ENCODE results near the gene UGT1A7. TPM values are rescaled to one million over a fixed set of nuclear protein-coding genes. Genes with fewer than 3 reads are reported as not detected.
"Not testable (repeated sequence)": the region's sequence is repeated elsewhere in the genome, so short reads cannot be mapped to it uniquely, and the experiment has no call there.

The UGT1A7 gene
- polyA plus RNA-seq (2013, experiment 1 of 2; ENCODE audit: insufficient read length): not detected
- not detected for polyA plus RNA-seq (2013, experiment 2 of 2; ENCODE audit: insufficient read length)

DNA sequence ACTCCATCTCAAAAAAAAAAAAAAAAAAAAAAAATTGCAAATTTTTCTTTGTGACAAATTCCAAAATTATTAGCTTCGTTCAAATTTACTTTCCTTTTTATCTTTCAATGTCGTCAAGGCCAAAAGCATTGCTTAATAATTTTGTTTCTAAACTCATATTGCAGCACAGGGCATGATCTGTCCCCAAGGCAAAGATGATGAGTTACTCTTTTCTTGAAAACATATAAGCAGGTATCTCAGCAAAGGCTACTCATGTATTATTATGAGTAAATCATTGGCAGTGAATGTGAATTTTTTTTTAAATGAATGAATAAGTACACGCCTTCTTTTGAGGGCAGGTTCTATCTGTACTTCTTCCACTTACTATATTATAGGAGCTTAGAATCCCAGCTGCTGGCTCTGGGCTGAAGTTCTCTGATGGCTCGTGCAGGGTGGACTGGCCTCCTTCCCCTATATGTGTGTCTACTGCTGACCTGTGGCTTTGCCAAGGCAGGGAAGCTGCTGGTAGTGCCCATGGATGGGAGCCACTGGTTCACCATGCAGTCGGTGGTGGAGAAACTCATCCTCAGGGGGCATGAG, at the start of gene UGT1A7:
Gene UGT1A7, plus strand, starts transcription at position 381 of the 579 bp plus-strand sequence. Its CDS starts 37 bp downstream, at position 418.
- no peak for DNase-seq

DNA sequence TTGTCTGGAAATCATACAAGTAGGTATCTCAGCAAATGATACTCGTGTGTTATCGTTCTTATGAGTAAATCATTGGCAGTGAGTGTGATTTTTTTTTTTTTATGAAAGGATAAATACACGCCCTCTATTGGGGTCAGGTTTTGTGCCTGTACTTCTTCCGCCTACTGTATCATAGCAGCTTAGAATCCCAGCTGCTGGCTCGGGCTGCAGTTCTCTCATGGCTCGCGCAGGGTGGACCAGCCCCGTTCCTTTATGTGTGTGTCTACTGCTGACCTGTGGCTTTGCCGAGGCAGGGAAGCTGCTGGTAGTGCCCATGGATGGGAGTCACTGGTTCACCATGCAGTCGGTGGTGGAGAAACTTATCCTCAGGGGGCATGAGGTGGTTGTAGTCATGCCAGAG, 45.4 kb upstream of the UGT1A7 start, which contains the start of gene UGT1A10:
Gene UGT1A10, plus strand, starts transcription at position 143 of the 400 bp plus-strand sequence. Its CDS starts 75 bp downstream, at position 218.
- DNase-seq: not testable (repeated sequence)

DNA sequence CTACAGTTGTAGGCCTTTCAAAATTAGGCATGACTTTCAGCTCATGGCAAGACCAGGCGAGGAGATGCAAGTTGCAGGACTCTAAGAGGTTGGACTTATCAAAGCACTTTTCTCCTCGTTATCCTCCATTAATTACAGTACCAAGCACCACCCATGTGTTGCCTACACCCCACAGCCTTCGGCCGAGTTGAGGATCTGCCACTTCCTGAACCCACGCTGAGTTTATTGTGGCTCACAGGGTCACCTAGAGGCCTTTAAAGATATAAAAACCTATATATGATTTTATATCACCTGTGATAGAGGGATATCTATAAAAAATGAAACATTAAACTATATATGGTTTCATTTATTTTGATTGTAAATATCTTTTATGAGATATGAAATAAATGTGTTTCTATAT, 42.9 kb upstream of the UGT1A7 start:
- no peak for DNase-seq

DNA sequence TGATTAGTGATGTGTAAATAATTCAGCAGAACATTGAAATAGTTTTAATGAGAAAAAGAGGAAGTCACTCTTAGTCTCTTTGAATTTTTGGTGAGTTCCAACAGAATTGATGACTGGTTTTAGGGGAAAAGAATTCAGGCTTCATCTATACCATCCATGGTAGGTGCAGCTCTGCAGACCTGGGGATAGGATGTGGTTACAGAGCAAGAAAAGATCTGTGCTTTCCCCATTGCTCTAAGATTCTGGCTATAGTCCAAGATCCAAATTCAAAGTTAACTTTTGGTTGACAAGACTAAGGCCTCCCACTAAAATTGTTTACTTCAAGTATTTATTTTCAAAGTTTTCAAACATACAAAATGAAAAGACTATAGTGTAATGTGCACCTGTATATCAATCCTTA, 41.8 kb upstream of the UGT1A7 start:
- DNase-seq: no peak

DNA sequence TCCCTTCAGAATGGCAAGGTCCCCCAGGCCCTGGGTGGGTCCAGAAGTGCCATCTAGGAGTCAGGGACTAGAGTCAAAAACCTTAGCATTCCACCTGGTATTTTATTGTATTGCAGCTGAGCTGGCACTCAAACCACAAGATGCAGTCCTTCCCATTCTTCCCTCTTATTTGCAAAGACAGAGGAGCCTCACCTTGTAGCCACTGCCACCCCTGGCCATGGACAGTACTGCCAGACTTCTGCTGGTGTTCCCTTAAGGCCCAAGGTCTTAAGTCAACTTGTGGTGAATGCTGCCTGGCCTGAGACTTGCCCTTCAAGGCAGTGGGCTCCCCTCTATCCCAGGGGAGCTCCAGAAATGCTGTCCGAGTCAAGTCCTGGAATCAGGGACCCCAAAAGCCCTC, 38.6 kb upstream of the UGT1A7 start:
- no peak for DNase-seq

DNA sequence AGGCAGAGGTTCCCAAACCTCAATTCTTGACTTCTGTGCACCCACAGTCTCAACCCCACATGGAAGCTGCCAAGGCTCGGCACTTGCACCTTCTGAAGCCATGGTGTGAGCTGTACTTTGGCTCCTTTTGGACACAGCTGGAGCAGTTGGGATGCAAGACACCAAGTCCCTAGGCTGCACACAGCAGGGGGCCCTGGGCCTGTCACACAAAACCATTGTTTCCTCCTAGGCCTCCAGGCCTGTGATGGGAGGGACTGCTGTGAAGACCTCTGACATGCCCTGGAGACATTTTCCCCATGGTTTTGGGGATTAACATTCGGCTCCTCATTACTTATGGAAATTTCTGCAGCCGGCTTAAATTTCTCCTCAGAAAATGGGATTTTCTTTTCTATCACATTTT, 35.7 kb upstream of the UGT1A7 start:
- DNase-seq: not testable (repeated sequence)

DNA sequence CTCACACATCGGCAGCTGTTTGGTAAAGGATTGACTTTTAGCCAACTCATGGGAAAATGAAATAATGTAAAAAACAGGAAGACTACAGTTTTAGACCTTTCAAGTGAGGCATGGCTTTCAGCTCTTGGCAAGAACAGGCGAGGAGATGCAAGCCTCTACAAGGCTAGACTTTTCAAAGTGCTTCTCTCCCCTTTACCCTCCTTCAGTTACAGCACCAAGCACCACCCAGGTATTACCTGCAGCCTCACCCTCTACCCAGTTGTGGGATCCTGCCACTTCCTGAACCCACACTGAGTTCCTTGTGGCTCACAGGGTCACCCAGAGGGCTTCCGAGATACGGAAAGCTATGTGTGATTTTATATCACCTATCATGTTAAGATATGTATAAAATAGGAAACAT, 30.7 kb upstream of the UGT1A7 start:
- no peak for DNase-seq

DNA sequence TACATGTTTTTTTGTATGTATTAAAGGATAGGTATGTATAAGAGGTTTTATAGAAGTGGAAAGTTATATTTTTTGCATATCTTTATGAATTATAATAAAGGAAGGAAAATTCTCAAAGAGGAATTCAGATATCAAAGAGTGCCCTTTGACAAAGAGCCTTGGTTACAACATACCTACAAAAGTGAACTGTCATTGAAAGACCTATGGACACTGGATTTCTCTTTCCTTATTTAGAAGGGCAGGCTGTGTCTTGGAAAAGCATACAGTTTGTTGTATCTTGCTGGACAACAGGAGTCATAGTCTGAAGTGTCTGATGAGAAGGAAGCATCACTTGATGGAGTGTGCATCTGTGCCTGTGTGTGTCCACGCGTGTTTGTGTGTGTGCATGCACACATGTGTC, 30.3 kb upstream of the UGT1A7 start:
- DNase-seq: no peak

DNA sequence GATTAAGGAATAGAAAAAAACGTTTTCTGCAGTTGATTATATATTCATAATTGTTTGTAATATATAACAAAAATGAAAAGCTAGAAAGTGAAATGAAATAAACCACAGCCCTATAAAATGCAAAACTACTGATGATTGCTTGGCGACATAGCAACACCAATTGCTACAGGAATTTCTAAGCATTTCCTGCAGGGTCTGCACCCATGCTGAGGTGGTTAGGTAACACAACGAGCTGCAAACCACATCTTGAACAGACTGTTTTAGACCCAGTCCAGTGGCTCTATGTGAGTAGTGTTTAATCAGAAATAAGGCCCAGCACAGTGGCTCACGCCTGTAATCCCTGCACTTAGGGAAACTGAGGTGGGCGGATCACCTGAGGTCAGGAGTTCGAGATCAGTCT, 27.2 kb upstream of the UGT1A7 start:
- no peak for DNase-seq

DNA sequence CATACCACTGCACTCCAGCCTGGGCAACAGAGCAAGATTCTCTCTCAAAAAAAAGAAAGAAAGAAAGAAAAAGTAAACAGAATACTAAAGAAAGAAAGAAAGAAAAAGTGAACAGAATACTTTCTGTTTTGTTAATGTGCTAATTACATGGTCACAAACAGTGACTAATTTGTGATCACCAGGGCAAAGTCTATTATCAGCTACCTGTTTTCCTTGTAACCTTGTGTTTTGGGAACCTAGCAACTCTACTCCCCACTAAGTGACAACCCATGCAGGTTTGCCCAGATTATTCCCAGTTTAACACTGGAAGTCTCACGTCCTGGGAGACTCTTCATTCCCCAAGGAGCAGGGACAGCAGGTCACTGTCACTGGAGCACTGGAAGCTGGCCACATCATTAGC, 26.7 kb upstream of the UGT1A7 start:
- no peak for DNase-seq

DNA sequence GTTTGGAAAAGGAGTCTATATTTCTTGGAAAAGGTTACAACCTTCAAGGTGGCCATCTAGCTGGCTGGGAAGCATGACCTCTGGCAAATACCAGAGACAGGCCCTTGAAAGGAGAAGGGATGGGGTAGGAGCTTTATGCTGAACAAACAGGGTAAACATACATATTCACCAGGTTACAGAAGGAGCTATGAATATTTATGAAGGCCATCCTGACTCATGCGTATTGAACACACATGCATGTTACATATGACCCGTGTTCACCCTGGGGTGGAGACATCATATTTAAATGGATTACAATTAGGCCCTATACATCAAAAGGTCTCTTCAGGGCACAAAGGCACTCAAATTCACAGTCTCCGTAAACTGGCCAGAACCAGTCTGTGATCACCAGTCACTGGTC, 25.8 kb upstream of the UGT1A7 start:
- DNase-seq: not testable (repeated sequence)

DNA sequence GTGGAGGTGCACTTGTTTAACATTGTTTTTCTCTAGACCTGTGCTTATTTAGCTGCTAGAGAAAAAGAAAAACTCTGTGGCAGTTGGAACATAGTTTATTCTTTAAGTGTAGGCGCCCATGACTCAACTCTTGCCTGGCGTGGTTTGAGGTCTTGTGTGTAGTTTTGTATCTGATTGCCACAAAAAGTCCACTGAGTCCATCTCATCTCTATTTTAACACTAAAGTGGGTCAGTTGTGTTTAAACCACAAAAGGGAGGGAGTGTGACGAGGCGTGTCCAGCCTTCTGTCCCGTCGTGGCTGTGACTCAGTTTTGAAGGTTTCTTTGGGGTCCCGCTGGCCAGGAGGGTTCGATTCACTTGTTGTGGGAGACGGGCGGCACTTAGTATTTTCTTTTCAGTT, 25.3 kb upstream of the UGT1A7 start:
- no peak for DNase-seq

DNA sequence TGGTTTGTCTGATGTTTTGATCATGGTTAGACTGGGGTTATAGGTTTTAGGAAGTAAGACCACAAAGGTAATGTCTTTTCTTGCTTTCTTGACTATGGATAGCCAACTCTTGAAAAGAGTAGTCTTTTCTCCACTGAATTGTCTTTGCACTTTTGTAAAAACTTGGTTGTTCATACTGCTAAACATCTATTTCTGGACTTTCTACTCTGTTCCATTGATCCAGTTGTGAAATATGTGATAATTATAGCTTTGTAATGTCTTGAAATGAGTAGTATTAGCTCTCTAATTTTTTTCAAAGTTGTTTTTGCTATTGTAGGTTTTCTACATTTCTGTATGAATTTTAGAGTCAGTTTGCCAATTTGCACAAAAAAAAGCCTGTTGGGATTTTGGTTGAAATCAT, 23.1 kb upstream of the UGT1A7 start:
- DNase-seq: no peak

DNA sequence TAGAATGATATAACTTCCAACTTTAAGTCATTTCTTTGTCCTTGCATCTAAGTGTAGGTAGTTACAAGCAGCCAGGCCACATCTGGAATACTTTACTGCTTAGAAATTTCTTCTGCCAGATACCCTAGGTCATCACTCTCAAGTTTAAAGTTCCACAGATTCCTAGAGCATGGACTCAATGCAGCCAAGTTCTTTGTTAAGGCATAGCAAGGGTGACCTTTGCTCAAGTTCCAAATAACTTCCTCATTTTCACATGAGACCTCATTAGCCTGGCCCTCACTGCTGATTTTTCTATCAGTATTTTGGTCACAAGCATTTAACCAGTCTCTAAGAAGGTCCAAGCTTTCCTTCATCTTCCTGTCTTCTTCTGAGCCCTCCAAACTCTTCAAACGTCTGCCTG, 17.8 kb upstream of the UGT1A7 start:
- no peak for DNase-seq

DNA sequence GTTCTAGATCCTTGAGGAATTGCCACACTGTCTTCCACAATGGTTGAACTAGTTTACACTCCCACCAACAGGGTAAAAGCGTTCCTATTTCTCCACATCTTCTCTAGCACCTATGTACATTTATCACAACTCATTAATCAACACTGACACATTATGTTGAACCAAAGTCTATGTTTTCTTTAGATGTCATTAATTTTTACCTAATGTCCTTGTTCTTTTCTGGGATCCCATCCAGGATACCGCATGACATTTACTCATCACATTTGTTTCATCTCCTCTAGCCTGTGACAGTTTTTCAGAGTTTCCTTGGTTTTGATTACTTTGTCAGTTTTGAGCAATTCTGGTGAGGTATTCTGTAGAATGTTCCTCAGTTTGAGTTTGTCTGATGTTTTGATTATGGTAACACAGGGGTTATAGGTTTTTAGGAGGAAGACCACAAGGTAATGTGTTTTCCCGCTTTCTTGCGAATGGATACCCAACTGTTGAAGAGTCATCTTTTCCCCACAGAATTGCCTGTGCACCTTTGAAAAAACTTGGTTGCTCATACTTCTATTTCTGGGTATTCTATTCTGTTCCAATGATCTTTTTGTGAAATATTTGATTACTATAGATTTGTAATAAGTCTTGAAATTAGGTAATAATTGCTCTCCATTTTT, 13.0 kb upstream of the UGT1A7 start:
- DNase-seq: no peak

DNA sequence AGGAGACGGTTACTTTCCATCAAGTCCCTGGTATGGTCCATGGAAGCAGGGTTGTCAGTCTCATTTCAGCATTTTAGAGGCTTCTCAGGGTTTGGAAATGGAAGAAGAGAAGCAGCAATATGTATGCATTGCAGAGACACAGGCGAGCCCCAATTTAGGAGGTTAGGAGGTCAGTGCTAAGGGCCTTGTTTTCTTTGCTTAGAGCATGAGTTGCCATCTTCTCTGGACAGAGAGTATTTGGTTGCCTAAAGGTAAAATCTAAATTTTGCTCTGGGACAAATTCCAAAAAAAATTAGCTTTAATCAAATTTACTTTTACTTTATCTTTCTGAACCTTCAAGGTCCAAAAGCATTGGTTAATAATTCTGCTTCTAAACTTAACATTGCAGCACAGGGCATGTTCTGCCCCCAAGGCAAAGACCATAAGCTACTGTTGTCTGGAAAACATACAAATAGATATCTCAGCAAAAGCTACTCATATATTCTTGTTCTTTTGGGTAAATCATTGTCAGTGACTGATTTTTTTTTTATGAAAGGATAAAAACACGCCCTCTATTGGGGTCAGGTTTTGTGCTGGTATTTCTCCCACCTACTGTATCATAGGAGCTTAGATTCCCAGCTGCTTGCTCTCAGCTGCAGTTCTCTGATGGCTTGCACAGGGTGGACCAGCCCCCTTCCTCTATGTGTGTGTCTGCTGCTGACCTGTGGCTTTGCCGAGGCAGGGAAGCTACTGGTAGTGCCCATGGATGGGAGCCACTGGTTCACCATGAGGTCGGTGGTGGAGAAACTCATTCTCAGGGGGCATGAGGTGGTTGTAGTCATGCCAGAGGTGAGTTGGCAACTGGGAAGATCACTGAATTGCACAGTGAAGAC, 10.2 kb upstream of the UGT1A7 start, which contains the start of gene UGT1A9:
Gene UGT1A9, plus strand, starts transcription at position 609 of the 872 bp plus-strand sequence. Its CDS starts 37 bp downstream, at position 646.
- no peak for DNase-seq

DNA sequence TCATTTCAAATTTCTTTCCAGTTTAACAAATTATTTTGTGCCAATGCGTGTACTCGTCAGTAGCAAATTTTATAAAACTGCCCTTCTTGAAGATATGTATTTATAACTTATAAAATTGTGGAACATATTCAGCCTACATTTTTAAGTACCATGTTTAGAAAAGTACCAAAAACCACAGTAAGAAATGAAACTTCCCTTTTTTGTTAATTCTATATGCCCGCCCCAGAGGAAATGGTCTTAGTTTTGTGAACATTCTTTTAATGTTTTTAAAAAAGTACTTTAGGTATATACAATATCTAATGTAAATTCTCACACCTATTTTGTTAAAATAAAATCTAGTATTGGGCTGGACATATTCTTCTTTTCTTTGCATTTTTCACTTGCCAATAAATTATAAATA, 8.8 kb upstream of the UGT1A7 start:
- no peak for DNase-seq

DNA sequence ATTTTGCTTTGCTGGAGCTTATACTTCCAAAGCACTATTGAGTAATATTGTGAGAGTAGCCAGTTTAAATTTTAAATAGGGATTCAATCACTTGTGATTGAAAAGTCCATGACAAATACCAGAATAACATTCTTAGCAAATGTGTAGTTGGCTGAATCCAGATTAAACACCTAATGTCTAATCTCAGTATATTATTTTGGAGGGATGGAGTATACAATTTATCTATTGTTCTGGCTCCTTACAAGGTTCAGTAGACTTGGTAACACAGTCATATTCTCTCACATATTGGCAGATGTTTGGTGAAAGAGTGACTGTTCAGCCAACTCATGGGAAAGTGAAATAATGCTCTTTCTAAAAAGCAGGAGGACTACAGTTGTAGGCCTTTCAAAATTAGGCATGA, 7.8 kb upstream of the UGT1A7 start:
- DNase-seq: no peak

DNA sequence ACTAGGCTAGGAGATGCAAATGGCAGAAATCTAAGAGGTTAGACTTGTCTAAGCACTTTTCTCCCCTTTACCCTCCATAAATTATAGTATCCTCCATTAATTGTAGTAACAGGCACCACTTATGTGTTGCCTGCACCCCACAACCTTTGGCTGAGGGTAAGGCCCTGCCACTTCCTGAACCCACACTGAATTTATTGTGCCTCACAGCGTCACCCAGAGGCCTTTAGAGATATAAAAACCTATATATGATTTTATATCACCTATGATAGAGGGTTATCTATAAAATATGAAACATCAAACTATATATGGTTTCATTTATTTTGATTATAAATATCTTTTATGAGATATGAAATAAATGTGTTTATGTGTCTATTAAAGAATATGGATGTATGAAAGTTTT, 7.4 kb upstream of the UGT1A7 start:
- DNase-seq: no peak

DNA sequence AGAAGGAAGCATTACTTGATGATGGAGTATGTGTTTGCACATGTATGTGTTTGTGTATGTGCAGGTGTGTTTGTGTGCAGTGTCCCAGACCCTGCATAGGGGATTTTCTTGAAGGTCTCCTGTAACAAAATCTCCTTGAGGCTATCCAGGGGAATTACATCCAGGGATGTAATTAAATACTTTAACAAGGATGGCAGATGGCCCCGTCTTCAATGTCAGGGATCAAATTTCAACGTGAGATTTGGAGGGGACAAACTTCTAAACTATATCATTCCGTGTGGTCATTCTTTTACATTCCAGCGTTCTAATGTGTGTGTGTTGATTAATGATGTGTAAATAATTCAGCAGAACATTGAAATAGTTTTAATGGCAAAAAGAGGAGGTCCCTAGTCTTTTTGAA, 6.7 kb upstream of the UGT1A7 start:
- no peak for DNase-seq

DNA sequence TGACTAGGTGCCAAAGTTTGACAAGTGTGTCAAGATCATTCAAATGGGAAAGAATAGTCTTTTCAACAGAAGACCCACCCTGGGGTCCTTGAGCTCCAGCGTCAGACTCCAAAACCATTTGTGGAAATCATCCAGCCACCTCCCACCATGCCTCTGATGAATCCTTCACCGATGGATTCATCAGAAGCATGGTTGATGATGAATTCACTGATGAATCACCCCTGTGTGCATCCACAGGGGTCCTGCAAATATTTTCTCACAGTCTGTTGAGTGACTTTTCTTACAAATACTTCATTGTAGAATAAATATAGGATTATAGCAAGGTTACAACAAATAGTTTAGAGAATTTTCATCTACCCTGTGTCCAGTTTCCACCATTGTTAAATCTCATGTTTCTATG, 5.7 kb upstream of the UGT1A7 start:
- no peak for DNase-seq

DNA sequence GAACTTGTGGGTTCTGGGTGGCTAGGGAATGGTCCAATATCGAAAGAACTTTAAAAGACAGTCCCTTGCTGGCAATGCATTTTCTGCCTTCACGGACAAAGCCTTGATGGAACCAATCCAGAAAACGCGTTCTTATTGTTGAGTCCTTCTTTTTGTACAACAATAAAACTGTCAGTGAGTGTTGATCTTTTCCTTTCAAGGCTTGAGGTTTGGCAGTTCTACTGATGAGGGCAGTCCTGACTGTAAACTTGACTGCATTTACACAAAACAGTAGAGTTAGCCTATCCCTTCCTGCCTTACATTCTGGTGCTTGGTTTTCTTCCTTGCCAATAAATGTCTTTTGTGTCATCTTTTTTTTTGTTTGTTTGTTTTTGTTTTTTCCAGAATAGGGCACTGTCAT, 2.5 kb upstream of the UGT1A7 start:
- no peak for DNase-seq

DNA sequence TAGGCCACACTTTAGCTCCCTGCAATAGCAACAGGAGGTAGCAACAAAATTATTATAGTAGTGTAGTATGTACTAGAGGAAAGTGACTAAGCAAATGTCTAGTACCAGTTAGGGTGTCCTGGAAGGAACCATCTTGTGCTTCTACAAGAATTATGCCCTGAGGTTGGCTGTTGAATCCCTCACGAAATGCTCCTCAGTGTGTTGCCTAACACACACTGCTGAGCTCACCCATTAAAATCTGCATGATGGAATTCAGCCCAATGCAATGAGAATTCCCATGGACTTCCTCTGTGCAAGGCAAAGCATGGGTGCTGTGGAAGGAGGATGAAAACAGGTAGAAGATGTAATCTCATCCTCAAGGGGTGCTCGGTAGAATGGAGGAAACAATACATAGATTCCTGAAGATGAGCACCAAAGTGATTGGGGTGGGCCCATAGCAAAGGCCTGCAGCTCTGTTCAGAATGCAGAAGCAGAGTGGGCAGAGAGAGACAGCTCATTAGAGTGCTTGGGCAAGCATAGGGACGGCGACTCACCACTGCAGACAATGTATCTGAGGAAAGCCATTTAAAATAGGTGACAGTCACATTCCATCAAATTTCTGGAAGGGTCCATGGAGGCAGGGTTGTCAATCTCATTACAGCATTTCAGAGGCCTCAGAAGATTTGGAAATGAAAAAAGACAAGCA, 1.2 kb upstream of the UGT1A7 start:
- DNase-seq: no peak
